ENCODE measurements around the gene DEGS1.

Gene DEGS1

GRCh38 chr1:224182866-224183590 is at the start of gene DEGS1:
Gene DEGS1 (plus strand): TSS chr1:224183240. CDS start chr1:224183337, 97 bp downstream.
- no peak for DNase-seq (ENCODE audit: low read depth, low spot score)

- DNase-seq (ENCODE audit: low read depth, low spot score), result no peak
Observed at GRCh38 chr1:224133741-224134299, 49.2 kb upstream of the DEGS1 start.

GRCh38 chr1:224137518-224137917 is 45.5 kb upstream of the DEGS1 start:
- no peak for DNase-seq (ENCODE audit: low read depth, low spot score)

- DNase-seq (ENCODE audit: low read depth, low spot score), result no peak
Observed at GRCh38 chr1:224138198-224138597, 44.8 kb upstream of the DEGS1 start.

GRCh38 chr1:224141693-224142092 is 41.3 kb upstream of the DEGS1 start:
- no peak for DNase-seq (ENCODE audit: low read depth, low spot score)

GRCh38 chr1:224149709-224150108 is 33.3 kb upstream of the DEGS1 start:
- no peak for DNase-seq (ENCODE audit: low read depth, low spot score)

GRCh38 chr1:224151117-224151516 is 31.9 kb upstream of the DEGS1 start:
- DNase-seq (ENCODE audit: low read depth, low spot score), result no peak

GRCh38 chr1:224157316-224157715 is 25.7 kb upstream of the DEGS1 start:
- no peak for DNase-seq (ENCODE audit: low read depth, low spot score)

- DNase-seq (ENCODE audit: low read depth, low spot score), result no peak
Observed at GRCh38 chr1:224159541-224159940, 23.5 kb upstream of the DEGS1 start.

- no peak for DNase-seq (ENCODE audit: low read depth, low spot score)
Observed at GRCh38 chr1:224160171-224160682, 22.8 kb upstream of the DEGS1 start.

GRCh38 chr1:224162768-224163167 is 20.3 kb upstream of the DEGS1 start:
- DNase-seq (ENCODE audit: low read depth, low spot score), result no peak

- DNase-seq (ENCODE audit: low read depth, low spot score), result no peak
Observed at GRCh38 chr1:224163311-224163710, 19.7 kb upstream of the DEGS1 start.

GRCh38 chr1:224168859-224169380 is 14.1 kb upstream of the DEGS1 start:
- peak; percentile 82 for DNase-seq (ENCODE audit: low read depth, low spot score)

GRCh38 chr1:224169718-224170270 is 13.2 kb upstream of the DEGS1 start:
- DNase-seq (ENCODE audit: low read depth, low spot score), result no peak

GRCh38 chr1:224170343-224170742 is 12.7 kb upstream of the DEGS1 start:
- DNase-seq (ENCODE audit: low read depth, low spot score), result no peak

- DNase-seq (ENCODE audit: low read depth, low spot score), result no peak
Observed at GRCh38 chr1:224170748-224171478, 12.1 kb upstream of the DEGS1 start.

GRCh38 chr1:224172229-224172628 is 10.8 kb upstream of the DEGS1 start:
- no peak for DNase-seq (ENCODE audit: low read depth, low spot score)

- DNase-seq (ENCODE audit: low read depth, low spot score), result no peak
Observed at GRCh38 chr1:224173523-224173922, 9.5 kb upstream of the DEGS1 start.

- DNase-seq (ENCODE audit: low read depth, low spot score), result no peak
Observed at GRCh38 chr1:224175617-224176016, 7.4 kb upstream of the DEGS1 start.

- DNase-seq (ENCODE audit: low read depth, low spot score), result no peak
Observed at GRCh38 chr1:224177356-224177999, 5.6 kb upstream of the DEGS1 start.

GRCh38 chr1:224178894-224179293 is 4.1 kb upstream of the DEGS1 start:
- no peak for DNase-seq (ENCODE audit: low read depth, low spot score)
